ENCODE data around the gene PRR30.

DNA sequence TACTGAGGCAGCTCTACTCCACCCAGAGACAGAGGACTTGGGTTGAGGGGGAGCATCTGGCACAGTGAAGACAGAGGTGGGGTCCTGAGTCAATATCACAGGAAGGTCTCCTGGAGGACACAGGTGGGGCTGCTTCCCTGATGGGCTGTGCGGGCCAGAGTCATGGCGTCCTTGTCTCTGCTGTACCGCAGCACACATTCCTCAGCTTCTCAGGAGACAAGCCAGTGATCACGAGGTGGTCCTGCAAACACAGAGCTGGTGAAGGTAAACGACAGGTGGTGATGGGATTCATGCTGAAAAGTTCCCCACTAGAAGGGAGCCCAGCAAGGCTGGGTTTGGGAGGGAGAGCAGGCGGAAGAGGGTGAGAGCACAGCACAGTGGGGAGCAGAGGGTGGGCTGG is 19.3 kb upstream of the PRR30 start:
- TF ChIP-seq POLR2AphosphoS5 (IDR thresholded peaks at IDR 0.05; ENCODE audit: low read depth, low read length): no peak
- no peak for TF ChIP-seq TAF1 (IDR thresholded peaks at IDR 0.05; ENCODE audit: borderline replicate concordance, insufficient read depth, low read length)
- TF ChIP-seq FOXP2 (optimal IDR thresholded peaks at IDR 0.05; ENCODE audit: borderline replicate concordance, extremely low read depth, extremely low read length, insufficient read depth): no peak
- TF ChIP-seq, protein P1, sequence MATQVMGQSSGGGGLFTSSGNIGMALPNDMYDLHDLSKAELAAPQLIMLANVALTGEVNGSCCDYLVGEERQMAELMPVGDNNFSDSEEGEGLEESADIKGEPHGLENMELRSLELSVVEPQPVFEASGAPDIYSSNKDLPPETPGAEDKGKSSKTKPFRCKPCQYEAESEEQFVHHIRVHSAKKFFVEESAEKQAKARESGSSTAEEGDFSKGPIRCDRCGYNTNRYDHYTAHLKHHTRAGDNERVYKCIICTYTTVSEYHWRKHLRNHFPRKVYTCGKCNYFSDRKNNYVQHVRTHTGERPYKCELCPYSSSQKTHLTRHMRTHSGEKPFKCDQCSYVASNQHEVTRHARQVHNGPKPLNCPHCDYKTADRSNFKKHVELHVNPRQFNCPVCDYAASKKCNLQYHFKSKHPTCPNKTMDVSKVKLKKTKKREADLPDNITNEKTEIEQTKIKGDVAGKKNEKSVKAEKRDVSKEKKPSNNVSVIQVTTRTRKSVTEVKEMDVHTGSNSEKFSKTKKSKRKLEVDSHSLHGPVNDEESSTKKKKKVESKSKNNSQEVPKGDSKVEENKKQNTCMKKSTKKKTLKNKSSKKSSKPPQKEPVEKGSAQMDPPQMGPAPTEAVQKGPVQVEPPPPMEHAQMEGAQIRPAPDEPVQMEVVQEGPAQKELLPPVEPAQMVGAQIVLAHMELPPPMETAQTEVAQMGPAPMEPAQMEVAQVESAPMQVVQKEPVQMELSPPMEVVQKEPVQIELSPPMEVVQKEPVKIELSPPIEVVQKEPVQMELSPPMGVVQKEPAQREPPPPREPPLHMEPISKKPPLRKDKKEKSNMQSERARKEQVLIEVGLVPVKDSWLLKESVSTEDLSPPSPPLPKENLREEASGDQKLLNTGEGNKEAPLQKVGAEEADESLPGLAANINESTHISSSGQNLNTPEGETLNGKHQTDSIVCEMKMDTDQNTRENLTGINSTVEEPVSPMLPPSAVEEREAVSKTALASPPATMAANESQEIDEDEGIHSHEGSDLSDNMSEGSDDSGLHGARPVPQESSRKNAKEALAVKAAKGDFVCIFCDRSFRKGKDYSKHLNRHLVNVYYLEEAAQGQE (IDR thresholded peaks at IDR 0.05; ENCODE audit: insufficient read depth in 1 of 2, low read depth in 2 of 2, low read length in 2 of 2): no peak
- no peak for TF ChIP-seq SIN3A (IDR thresholded peaks at IDR 0.05; ENCODE audit: borderline replicate concordance, insufficient read depth, low read length)

Measured in PFSK-1 (cell line).